ENCODE data around the gene PARP11.

PARP11 gene

DNA sequence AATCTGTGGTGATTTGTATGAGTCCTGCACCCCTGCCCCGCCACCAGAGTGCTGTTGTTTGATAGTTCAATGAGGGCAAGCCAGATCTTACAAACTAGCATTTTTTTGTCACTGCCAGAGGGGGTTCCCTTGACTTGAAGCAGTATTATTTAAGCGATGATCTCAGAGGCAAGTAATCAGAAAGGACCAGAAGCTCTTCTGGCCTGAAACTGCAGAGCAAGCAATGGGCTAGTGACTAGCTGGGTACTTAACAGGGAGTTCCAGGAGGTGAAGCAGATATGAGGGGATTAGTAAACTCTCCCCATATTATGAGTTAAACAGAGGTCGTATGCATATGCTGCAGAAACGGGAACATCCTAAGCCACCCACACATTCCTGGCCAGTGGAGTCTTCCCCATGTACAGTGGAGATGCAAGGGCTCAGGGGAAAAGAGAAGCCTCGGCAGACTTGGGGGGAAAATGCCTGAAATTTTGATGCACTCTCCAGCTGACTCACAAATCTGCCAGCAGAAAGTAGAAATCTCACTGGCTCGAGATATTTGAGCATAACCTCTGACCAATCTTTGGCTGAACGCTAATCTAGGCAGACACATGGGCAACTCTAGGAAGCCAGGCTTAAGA lies 112.0 kb downstream of the PARP11 start:
- no peak for DNase-seq

DNA sequence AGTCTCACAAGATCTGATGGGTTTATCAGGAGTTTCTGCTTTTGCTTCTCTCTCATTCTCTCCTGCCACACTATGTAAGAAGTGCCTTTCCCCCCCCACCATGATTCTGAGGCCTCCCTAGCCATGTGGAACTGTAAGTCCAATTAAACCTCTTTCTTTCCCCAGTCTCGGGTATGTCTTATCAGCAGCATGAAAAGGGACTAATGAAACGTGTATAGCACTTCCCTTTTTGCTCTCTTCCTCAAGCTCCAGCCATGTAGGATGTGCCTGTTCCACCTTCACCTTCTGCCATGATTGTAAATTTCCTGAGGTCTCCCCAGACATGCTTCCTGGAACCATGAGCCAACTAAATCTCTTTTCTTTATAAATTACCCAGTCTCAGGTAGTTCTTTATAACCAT lies 113.3 kb downstream of the PARP11 start:
- DNase-seq, result no peak
